ENCODE results near the gene ZNF497. TPM values are rescaled to one million over a fixed set of nuclear protein-coding genes. Genes with fewer than 3 reads are reported as not detected.

Gene ZNF497
- total and polyA plus RNA-seq, 2 of the 13 experiments (the other 11 are each of a cell fraction or from before 2014, with no cell fraction given) = 1.5 to 1.9 TPM

GRCh38 chr19:58380662-58381459 is 18.3 kb upstream of the ZNF497 start, which contains the start of gene ZNF837 (continued):
- TF ChIP-seq PHF21A (CRISPR knock-in tag; IDR thresholded peaks at IDR 0.05) = peak; percentile 85
- TF ChIP-seq ZNF615 (CRISPR knock-in tag; IDR thresholded peaks at IDR 0.05; ENCODE audit: borderline replicate concordance) = no peak
- TF ChIP-seq ZMYM4 (CRISPR knock-in tag; IDR thresholded peaks at IDR 0.05) = peak; percentile 71; the same call in 1 of the 2 replicates
- TF ChIP-seq MTF1 (CRISPR knock-in tag; IDR thresholded peaks at IDR 0.05) = 0 out of 2 replicates have a peak, but pooled peaks have one; percentile 63
- TF ChIP-seq, protein P1, sequence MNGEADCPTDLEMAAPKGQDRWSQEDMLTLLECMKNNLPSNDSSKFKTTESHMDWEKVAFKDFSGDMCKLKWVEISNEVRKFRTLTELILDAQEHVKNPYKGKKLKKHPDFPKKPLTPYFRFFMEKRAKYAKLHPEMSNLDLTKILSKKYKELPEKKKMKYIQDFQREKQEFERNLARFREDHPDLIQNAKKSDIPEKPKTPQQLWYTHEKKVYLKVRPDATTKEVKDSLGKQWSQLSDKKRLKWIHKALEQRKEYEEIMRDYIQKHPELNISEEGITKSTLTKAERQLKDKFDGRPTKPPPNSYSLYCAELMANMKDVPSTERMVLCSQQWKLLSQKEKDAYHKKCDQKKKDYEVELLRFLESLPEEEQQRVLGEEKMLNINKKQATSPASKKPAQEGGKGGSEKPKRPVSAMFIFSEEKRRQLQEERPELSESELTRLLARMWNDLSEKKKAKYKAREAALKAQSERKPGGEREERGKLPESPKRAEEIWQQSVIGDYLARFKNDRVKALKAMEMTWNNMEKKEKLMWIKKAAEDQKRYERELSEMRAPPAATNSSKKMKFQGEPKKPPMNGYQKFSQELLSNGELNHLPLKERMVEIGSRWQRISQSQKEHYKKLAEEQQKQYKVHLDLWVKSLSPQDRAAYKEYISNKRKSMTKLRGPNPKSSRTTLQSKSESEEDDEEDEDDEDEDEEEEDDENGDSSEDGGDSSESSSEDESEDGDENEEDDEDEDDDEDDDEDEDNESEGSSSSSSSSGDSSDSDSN (CRISPR knock-in tag; IDR thresholded peaks at IDR 0.05) = peak; percentile 95
- TF ChIP-seq ZBED4 (CRISPR knock-in tag; IDR thresholded peaks at IDR 0.05; ENCODE audit: borderline replicate concordance) = peak; percentile 92
- TF ChIP-seq NCOA5 (CRISPR knock-in tag; IDR thresholded peaks at IDR 0.05) = no peak
- TF ChIP-seq ZNF761 (CRISPR knock-in tag; conservative IDR thresholded peaks at IDR 0.05) = peak; percentile 81; the same call in 1 of the 2 replicates
- TF ChIP-seq, protein P2, sequence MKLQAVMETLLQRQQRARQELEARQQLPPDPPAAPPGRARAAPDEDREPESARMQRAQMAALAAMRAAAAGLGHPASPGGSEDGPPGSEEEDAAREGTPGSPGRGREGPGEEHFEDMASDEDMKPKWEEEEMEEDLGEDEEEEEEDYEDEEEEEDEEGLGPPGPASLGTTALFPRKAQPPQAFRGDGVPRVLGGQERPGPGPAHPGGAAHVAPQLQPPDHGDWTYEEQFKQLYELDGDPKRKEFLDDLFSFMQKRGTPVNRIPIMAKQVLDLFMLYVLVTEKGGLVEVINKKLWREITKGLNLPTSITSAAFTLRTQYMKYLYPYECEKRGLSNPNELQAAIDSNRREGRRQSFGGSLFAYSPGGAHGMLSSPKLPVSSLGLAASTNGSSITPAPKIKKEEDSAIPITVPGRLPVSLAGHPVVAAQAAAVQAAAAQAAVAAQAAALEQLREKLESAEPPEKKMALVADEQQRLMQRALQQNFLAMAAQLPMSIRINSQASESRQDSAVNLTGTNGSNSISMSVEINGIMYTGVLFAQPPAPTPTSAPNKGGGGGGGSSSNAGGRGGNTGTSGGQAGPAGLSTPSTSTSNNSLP (IDR thresholded peaks at IDR 0.05; ENCODE audit: low read depth, low read length) = 0 out of 2 replicates have a peak, but pooled peaks have one; percentile 36
- no peak; the same call in 1 of the 2 replicates for TF ChIP-seq ZNF572 (CRISPR knock-in tag; IDR thresholded peaks at IDR 0.05)
- TF ChIP-seq REST (IDR thresholded peaks at IDR 0.05; ENCODE audit: borderline replicate concordance in 1 of 2, low read depth in 1 of 2, low read length in 2 of 2) = peak in 1 of 2 experiments; percentile 42; a peak in 1 of 4 replicates
- peak; percentile 97 for TF ChIP-seq ZMAT3 (CRISPR knock-in tag; conservative IDR thresholded peaks at IDR 0.05)
- TF ChIP-seq NBN (conservative IDR thresholded peaks at IDR 0.05) = no peak
- peak; percentile 84; the same call in 1 of the 2 replicates for TF ChIP-seq TBX3 (IDR thresholded peaks at IDR 0.05; ENCODE audit: borderline replicate concordance)
- TF ChIP-seq SALL1 (CRISPR knock-in tag; IDR thresholded peaks at IDR 0.05) = peak; percentile 81; the same call in 1 of the 2 replicates
- peak; percentile 91 for TF ChIP-seq NCOA1 (CRISPR knock-in tag; IDR thresholded peaks at IDR 0.05)
- TF ChIP-seq ZNF569 (CRISPR knock-in tag; IDR thresholded peaks at IDR 0.05; ENCODE audit: borderline replicate concordance) = no peak
